Breast epithelium (tissue), 4 donors: Measurements from ENCODE around the gene NNAT. TPM values are rescaled to one million over a fixed set of nuclear protein-coding genes. Genes with fewer than 3 reads are reported as not detected.
A peak's percentile ranks its signal among the peaks of the same experiment; 100 is the strongest.

Experiments used
- DNase-seq, 2 donors: peaks; one replicate each; pipeline ENCODE4 v3.0.0-alpha.2; 2019; ENCODE audit warnings: low spot score in 2 of 2
- H3K27ac ChIP-seq, 2 donors: fragments of 200-600 bp; sonication (generic) in 1 of 2; one replicate each; pipeline ENCODE4 v1.5.1; 2016 to 2019; ENCODE audit warnings: mild to moderate bottlenecking in 1 of 2
- H3K27me3 ChIP-seq, 2 donors: fragments of 200-600 bp; sonication (generic) in 1 of 2; one replicate each; pipeline versions ENCODE4 v1.5.1 to v1.6.0; 2017 to 2019; ENCODE audit warnings: control low read depth in 1 of 2, mild to moderate bottlenecking in 1 of 2
- H3K36me3 ChIP-seq: fragments of 200-600 bp; one replicate; pipeline ENCODE4 v1.5.1; 2019
- H3K4me1 ChIP-seq, 2 donors: fragments of 200-600 bp; sonication (generic); one replicate each; pipeline ENCODE4 v1.5.1; 2016 to 2019; ENCODE audit warnings: control low read depth in 1 of 2
- H3K4me3 ChIP-seq, 3 donors: fragments of 200-600 bp; sonication (generic); 1 replicate in 2 of 3; 2 replicates in 1 of 3; pipeline ENCODE4 v1.5.1; 2016 to 2019; ENCODE audit warnings: mild to moderate bottlenecking in 3 of 3, moderate library complexity in 2 of 3
- H3K9me3 ChIP-seq, 2 donors: fragments of 200-600 bp; sonication (generic) in 1 of 2; one replicate each; pipeline ENCODE4 v1.5.1; 2016 to 2019; ENCODE audit warnings: control low read depth in 1 of 2
- POLR2A ChIP-seq: fragments of 450-650 bp; IDR thresholded peaks from one replicate; pipeline ENCODE4 v1.6.1; 2016; ENCODE audit warnings: antibody characterized with exemption, mild to moderate bottlenecking, moderate library complexity
- POLR2AphosphoS5 ChIP-seq, 3 donors: sonication (generic); formaldehyde crosslinking; IDR thresholded peaks; one replicate each; pipeline ENCODE4 v1.6.1; 2017; ENCODE audit warnings: antibody characterized with exemption in 3 of 3
- intact Hi-C: fragments of 100-400 bp; cut with DNase I; formaldehyde crosslinking; loops from one replicate; pipeline ENCODE4 v1.15.1; 2023; ENCODE audit warnings: low total_unique reads
- total RNA-seq, 3 donors: library from RNA; depleted of rRNA; stranded (reverse); fragments of >200 nt; gene quantifications; one replicate each; pipeline ENCODE4 v1.1.0, GENCODE V29; 2016
- TF ChIP-seq, protein P1 (sequence below), 3 donors: fragments of 450-650 bp; IDR thresholded peaks; one replicate each; pipeline ENCODE4 v1.5.1; 2016 to 2017; ENCODE audit warnings: antibody characterized with exemption in 3 of 3, mild to moderate bottlenecking in 3 of 3, moderate library complexity in 3 of 3

Gene NNAT
- total RNA-seq, 3 donors from 2014 or later: 3.9 to 82.1 (median 9.7) TPM

DNA sequence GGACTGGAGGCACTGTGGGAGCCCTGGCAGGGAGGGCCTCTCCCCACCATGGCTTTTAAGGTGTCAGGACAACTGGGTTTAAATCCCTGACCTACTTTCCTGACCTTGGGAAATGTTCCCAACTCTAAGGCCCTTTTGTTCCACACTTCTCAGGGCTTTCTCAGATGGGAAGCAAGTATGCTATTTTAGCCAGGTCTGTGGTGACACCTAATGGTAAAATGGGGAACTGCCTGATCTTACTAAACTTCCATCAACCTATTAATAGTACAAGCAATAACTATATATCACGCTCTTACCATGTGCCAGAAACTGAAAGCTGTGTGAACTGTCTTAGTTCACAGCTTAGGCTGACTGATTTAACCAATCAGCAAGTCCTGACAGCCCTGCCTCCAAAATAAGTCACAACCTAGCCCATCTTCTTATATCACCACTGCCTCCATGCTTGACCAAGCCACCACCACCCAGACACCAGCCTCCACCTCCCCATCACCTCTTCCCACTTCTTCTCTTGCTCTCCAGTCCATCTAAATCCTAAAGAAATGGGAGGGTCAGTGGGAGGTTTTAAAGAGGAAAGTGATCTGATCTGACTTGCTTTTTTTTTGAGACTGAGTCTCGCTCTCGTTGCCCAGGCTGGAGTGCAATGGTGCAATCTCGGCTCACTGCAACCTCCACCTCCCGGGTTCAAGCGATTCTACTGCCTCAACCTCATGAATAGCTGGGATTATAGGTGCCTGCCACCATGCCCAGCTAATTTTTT, 13.5 kb downstream of the NNAT start:
- Histone ChIP-seq H3K4me1 (no peaks in the 10 kb centered on the region), H3K27me3 (no peaks in the 10 kb centered on the region), H3K9me3 (no peaks in the 10 kb centered on the region), H3K27ac (no peak overlapping the region), H3K36me3 (no peaks in the 10 kb centered on the region), H3K4me3 (no peak overlapping the region)
- TF ChIP-seq, protein P1, sequence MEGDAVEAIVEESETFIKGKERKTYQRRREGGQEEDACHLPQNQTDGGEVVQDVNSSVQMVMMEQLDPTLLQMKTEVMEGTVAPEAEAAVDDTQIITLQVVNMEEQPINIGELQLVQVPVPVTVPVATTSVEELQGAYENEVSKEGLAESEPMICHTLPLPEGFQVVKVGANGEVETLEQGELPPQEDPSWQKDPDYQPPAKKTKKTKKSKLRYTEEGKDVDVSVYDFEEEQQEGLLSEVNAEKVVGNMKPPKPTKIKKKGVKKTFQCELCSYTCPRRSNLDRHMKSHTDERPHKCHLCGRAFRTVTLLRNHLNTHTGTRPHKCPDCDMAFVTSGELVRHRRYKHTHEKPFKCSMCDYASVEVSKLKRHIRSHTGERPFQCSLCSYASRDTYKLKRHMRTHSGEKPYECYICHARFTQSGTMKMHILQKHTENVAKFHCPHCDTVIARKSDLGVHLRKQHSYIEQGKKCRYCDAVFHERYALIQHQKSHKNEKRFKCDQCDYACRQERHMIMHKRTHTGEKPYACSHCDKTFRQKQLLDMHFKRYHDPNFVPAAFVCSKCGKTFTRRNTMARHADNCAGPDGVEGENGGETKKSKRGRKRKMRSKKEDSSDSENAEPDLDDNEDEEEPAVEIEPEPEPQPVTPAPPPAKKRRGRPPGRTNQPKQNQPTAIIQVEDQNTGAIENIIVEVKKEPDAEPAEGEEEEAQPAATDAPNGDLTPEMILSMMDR (IDR thresholded peaks at IDR 0.05): peak; percentile 84 to 95 (median 88)
- no peak for TF ChIP-seq POLR2A
- DNase-seq: peak in 1 of 2 donors; percentile 37
- intact Hi-C loops: loop anchor here (10.0 kb wide), 2 partner anchors 260 to 330 kb away; no protein-coding TSS in a partner anchor

DNA sequence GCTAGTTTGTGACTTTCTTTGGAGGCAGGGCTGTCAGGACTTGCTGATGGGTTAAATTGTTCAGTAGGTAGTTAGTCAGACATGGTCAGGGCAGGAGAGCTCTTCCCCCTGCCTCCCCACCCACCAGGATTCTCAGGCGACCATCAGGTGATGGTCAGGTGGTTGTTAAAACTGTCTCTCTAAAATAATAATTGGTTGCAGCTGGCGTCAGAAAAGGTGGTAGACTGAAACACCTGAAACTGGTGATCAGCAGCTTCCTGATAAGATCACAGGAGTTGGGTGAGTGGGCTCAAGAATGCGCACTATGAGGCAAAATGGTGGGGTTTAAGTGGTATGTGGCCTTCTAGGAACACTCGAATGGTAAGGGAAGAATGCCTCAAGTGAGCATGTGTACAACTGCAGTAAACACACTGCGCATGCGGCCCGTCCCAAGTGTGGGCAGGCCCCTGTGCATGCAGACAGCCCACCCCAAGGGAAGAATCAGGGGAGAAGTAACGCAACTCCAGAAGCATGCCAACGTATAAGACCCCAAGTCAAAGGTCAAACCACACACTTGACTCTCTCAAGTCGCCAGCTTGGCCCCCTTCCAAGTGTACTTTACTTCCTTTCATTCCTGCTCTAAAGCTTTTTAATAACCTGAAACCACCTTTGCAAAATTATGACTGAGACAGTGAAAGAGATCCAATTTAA, 14.5 kb downstream of the NNAT start:
- DNase-seq: no peak
- Histone ChIP-seq H3K36me3 (no peaks in the 10 kb centered on the region), H3K27ac (no peak overlapping the region), H3K9me3 (no peaks in the 10 kb centered on the region), H3K4me1 (no peaks in the 10 kb centered on the region), H3K27me3 (no peaks in the 10 kb centered on the region), H3K4me3 (no peak overlapping the region)
- intact Hi-C loops: loop anchor here (10.0 kb wide), 2 partner anchors 261 to 331 kb away; no protein-coding TSS in a partner anchor
- no peak for TF ChIP-seq POLR2AphosphoS5 (IDR thresholded peaks at IDR 0.05)
- no peak for TF ChIP-seq POLR2A
- TF ChIP-seq, protein P1 (IDR thresholded peaks at IDR 0.05): no peak

DNA sequence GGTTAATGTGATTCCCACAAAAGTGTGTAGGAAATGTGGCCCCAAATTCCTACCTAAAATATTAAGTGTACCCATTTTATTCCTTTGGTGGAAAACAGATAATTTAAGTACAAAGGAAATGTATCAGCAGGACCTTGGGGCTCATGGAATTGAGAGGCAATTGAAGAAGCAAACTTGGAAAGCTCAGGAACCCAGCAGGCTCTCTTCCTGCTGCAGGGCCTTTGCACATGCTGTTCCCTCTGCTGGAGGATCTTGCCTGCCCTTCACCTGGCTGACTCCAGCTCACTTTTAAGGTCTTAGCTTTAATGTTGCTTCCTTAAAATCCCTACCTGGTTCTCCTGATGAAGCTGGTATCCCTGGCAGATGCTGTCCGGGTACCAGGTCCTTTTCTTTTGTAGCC, 16.5 kb downstream of the NNAT start:
- no peak for DNase-seq
- H3K27ac ChIP-seq: no peak overlapping the region
- no peak overlapping the region for H3K4me3 ChIP-seq
- H3K9me3 ChIP-seq: no peaks in the 10 kb centered on the region
- no peaks in the 10 kb centered on the region for H3K27me3 ChIP-seq
- H3K4me1 ChIP-seq: no peaks in the 10 kb centered on the region
- H3K36me3 ChIP-seq: no peaks in the 10 kb centered on the region
- no peak for TF ChIP-seq POLR2AphosphoS5 (IDR thresholded peaks at IDR 0.05)
- no peak for TF ChIP-seq POLR2A
- TF ChIP-seq, protein P1 (IDR thresholded peaks at IDR 0.05): no peak
- intact Hi-C loops: loop anchor here (10.0 kb wide), 2 partner anchors 263 to 333 kb away; no protein-coding TSS in a partner anchor

DNA sequence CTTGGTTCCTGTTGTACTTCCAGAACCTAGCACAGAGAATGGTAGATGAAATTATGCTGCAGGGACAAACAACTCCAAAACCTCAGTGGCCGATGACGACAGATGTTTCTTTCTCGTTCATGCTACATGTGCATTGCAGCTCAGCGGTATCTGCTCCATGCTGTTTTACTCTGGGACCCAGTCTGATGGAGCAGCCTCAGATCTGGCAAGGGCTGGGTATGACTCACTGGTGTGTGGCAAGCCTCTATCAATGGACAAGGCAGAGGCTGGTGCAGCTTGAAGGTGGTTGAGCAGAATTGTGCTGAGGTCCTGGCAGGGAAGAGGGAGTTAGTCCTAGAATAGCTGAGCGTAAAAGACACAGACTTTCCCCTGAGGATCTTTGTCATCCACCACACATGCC, 17.0 kb downstream of the NNAT start:
- TF ChIP-seq POLR2A (no peak), POLR2AphosphoS5 (IDR thresholded peaks at IDR 0.05) (no peak)
- TF ChIP-seq, protein P1 (IDR thresholded peaks at IDR 0.05): no peak
- no peaks in the 10 kb centered on the region for H3K4me1 ChIP-seq
- no peaks in the 10 kb centered on the region for H3K9me3 ChIP-seq
- no peak overlapping the region for H3K4me3 ChIP-seq
- no peaks in the 10 kb centered on the region for H3K36me3 ChIP-seq
- H3K27me3 ChIP-seq: no peaks in the 10 kb centered on the region
- intact Hi-C loops: loop anchor here (10.0 kb wide), 2 partner anchors 263 to 333 kb away; no protein-coding TSS in a partner anchor
- DNase-seq: no peak
- no peak overlapping the region for H3K27ac ChIP-seq

DNA sequence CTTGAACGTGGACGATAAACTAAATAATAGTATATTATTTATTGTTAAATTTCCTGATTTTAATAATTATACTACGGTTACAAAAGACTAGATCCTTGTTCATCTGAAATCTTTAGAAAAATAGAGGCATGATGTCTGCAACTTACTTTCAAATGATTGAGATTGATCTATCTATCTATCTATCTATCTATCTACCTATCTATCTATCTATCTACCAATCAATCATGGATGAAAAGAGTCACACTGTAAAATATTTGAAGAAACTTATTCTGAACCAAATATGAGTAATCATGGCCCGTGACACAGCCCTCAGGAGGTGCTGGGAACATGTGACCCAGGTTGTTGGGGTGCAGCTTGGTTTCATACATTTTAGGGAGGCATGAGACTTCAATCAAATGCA, 18.4 kb downstream of the NNAT start:
- intact Hi-C loops: loop anchor here (10.0 kb wide), 2 partner anchors 265 to 335 kb away; no protein-coding TSS in a partner anchor
- Histone ChIP-seq H3K9me3 (no peaks in the 10 kb centered on the region), H3K27me3 (no peaks in the 10 kb centered on the region)

More for the DNA sequence above, 18.4 kb downstream of the NNAT start:
- no peak for DNase-seq
- H3K27ac ChIP-seq: no peak overlapping the region
- H3K4me3 ChIP-seq: no peak overlapping the region
- TF ChIP-seq POLR2A (no peak), POLR2AphosphoS5 (IDR thresholded peaks at IDR 0.05) (no peak)
- TF ChIP-seq, protein P1 (IDR thresholded peaks at IDR 0.05): no peak
- H3K36me3 ChIP-seq: no peaks in the 10 kb centered on the region
- no peaks in the 10 kb centered on the region for H3K4me1 ChIP-seq
